Occipital lobe (tissue), 2 donors: ENCODE measurements around the gene WDR86. TPM values are rescaled to one million over a fixed set of nuclear protein-coding genes. Genes with fewer than 3 reads are reported as not detected.

Experiments used
- small RNA-seq: library from RNA; depleted of rRNA; stranded (forward); fragments of <200 nt; gene quantifications from one replicate; pipeline ENCODE3, GENCODE V24; 2014
- total RNA-seq: library from RNA; depleted of rRNA; stranded (reverse); fragments of >200 nt; gene quantifications from one replicate; pipeline ENCODE4 v1.2.3, GENCODE V29; 2014

WDR86 gene
- total RNA-seq, 1 donor from 2014 or later: 50.2 TPM

Small RNA genes within 50 kb of the gene (small RNA-seq; reads per million reads assigned to genes)
- gene MIR3907: not detected

Other genes with a start within 250 kb of the WDR86 start
- gene GBX1, start 242.3 kb downstream of the WDR86 start, total RNA-seq: not detected
- not detected for gene ASB10, start 222.8 kb downstream of the WDR86 start, total RNA-seq
- gene H2BK1, start 199.6 kb downstream of the WDR86 start, total RNA-seq: not detected
- 29.5 TPM for gene ABCF2, start 182.8 kb downstream of the WDR86 start, total RNA-seq
- gene CHPF2, start 177.6 kb downstream of the WDR86 start, total RNA-seq: 19.0 TPM
- gene SMARCD3, start 161.3 kb downstream of the WDR86 start, total RNA-seq: 147 TPM
- 33.5 TPM for gene NUB1, start 68.2 kb downstream of the WDR86 start, total RNA-seq
- not detected for gene CRYGN, start 30.1 kb upstream of the WDR86 start, total RNA-seq
- 83.9 TPM for gene RHEB, start 109.9 kb upstream of the WDR86 start, total RNA-seq